Spleen (tissue), 7 donors: ENCODE measurements around the gene EPN1.

ENCODE experiments used
- POLR2A ChIP-seq, 3 donors: fragments of 450-650 bp; IDR thresholded peaks; one replicate each; pipeline ENCODE4 v1.5.1; 2017; ENCODE audit warnings: antibody characterized with exemption in 3 of 3, mild to moderate bottlenecking in 1 of 3
- POLR2AphosphoS5 ChIP-seq, 3 donors: sonication (generic); formaldehyde crosslinking; IDR thresholded peaks; one replicate each; pipeline ENCODE4 v1.5.1; 2017; ENCODE audit warnings: antibody characterized with exemption in 3 of 3
- TF ChIP-seq, protein P1 (sequence below), 11 experiments: fragments of 200-600 bp in 7 of 11; fragments of 450-650 bp in 4 of 11; sonication (generic) in 4 of 11; IDR thresholded peaks in 8 of 11; conservative IDR thresholded peaks in 3 of 11; 1 replicate in 7 of 11; 2 replicates in 4 of 11; pipeline versions ENCODE4 v1.4.0 to v1.8.0; 2016 to 2021; ENCODE audit warnings: antibody characterized with exemption in 11 of 11, inconsistent platforms in 4 of 11, mild to moderate bottlenecking in 1 of 11
- donor health status: DM: no; HTN: no; CAD: no; lungs with moderate emphysema.
- donor health status: DM: no; HTN: no; CAD: no.
- donor health status: DM: no; HTN: no; CAD: no.

DNA sequence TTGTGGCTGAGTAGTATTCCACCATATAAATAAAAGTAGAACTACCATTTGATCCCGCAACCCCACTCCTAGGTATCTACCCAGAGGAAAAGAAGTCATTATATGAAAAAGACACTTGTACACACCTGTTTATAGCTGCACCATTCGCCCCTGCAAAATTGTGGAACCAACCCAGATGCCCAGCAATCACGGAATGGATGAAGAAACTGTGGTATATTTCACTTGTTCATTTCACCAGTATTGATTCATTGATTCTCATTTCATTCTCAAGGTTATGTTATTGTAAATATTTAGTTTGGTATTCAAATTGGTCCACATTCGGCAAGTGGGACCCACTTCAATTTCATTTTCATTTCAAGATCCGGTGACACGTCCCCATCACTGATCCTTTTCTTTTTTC lies 75.7 kb downstream of the EPN1 start:
- TF ChIP-seq, protein P1, sequence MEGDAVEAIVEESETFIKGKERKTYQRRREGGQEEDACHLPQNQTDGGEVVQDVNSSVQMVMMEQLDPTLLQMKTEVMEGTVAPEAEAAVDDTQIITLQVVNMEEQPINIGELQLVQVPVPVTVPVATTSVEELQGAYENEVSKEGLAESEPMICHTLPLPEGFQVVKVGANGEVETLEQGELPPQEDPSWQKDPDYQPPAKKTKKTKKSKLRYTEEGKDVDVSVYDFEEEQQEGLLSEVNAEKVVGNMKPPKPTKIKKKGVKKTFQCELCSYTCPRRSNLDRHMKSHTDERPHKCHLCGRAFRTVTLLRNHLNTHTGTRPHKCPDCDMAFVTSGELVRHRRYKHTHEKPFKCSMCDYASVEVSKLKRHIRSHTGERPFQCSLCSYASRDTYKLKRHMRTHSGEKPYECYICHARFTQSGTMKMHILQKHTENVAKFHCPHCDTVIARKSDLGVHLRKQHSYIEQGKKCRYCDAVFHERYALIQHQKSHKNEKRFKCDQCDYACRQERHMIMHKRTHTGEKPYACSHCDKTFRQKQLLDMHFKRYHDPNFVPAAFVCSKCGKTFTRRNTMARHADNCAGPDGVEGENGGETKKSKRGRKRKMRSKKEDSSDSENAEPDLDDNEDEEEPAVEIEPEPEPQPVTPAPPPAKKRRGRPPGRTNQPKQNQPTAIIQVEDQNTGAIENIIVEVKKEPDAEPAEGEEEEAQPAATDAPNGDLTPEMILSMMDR (IDR thresholded peaks at IDR 0.05 in 8 of 11, conservative IDR thresholded peaks at IDR 0.05 in 3 of 11), result no peak
- TF ChIP-seq POLR2A (IDR thresholded peaks at IDR 0.05) (no peak), POLR2AphosphoS5 (IDR thresholded peaks at IDR 0.05) (no peak)
